ENCODE data around the gene C21orf91. TPM values are rescaled to one million over a fixed set of nuclear protein-coding genes. Genes with fewer than 3 reads are reported as not detected.

C21orf91 gene
- total RNA-seq, 1 experiment from 2014 or later = 49.2 TPM

DNA sequence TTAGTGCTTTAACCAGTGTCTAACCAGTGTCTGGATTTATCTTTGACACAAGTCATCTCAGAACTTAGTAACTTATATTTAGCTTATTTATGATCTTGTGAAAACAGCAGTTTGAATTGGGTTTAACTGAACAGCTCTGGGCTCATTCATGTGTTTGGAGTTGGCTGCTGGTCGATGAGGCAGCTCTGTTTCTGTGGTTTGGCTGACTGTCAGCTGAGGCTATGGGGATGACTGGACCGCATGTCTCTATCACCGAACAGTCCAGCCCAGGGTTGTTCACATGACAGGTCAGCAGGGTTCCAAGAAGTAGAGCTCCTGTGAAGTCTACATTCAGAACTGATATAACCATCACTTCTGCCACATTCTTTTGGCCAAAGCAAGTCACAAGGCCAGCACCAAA, 29.1 kb upstream of the C21orf91 start:
- Histone ChIP-seq H2BK5ac (ENCODE audit: insufficient read length, low read length) (no peak overlapping the region), H3K23me2 (ENCODE audit: insufficient read length, low read depth, low read length, poor library complexity, severe bottlenecking) (no peaks in the 10 kb centered on the region), H4K5ac (ENCODE audit: insufficient read length, low read depth, low read length) (no peak overlapping the region), H4K91ac (ENCODE audit: insufficient read length, low read depth, low read length) (no peak overlapping the region), H3K79me1 (ENCODE audit: insufficient read depth, low read depth, low read length, poor library complexity, severe bottlenecking) (no peaks in the 10 kb centered on the region), H3K14ac (ENCODE audit: insufficient read depth, low read length) (no peak overlapping the region), H3K9ac (ENCODE audit: extremely low read depth, insufficient read length, low read length) (no peak overlapping the region), H2AK5ac (ENCODE audit: insufficient read length, low read length) (no peak overlapping the region), H2BK15ac (ENCODE audit: low read depth, low read length) (no peak overlapping the region), H2BK120ac (ENCODE audit: low read depth, low read length, poor library complexity, severe bottlenecking) (no peak overlapping the region), H2AFZ (ENCODE audit: low read length) (no peak overlapping the region), H3T11ph (ENCODE audit: low read length) (no peak overlapping the region), H3K23ac (ENCODE audit: insufficient read length, low read depth, low read length) (no peak overlapping the region), H3K4me2 (ENCODE audit: insufficient read depth, insufficient read length, low read length) (no peak overlapping the region), H3K9me3 (ENCODE audit: control insufficient read depth, low read depth, low read length) (no peaks in the 10 kb centered on the region), H3K4ac (ENCODE audit: low read depth, low read length) (no peak overlapping the region), H3K18ac (ENCODE audit: insufficient read length, low read depth, low read length) (no peak overlapping the region), H2BK12ac (ENCODE audit: insufficient read length, low read depth, low read length) (no peak overlapping the region), H3K27me3 (ENCODE audit: insufficient read depth, low read length) (no peaks in the 10 kb centered on the region), H4K20me1 (ENCODE audit: control insufficient read depth, insufficient read depth, insufficient read length) (no peaks in the 10 kb centered on the region), H3K4me1 (ENCODE audit: insufficient read depth, low read length) (no peaks in the 10 kb centered on the region), H3K27ac (ENCODE audit: insufficient read length, low read depth, low read length) (no peak overlapping the region), H4K8ac (replicated peaks; ENCODE audit: insufficient read length, low read depth, low read length) (no peak overlapping the region), H3K56ac (ENCODE audit: insufficient read length, low read depth, low read length) (no peak overlapping the region), H2BK20ac (ENCODE audit: low read depth, low read length, poor library complexity, severe bottlenecking) (no peak overlapping the region), H3K79me2 (ENCODE audit: insufficient read depth, low read length) (no peaks in the 10 kb centered on the region)
- no CpG with 5 or more reads among the region's 3 CpGs for WGBS (ENCODE audit: extremely low coverage, insufficient read length, low lambda C conversion rate)
- Mint-ChIP-seq H3K27me3 (ENCODE audit: low read depth) (no peaks in the 10 kb centered on the region), H3K36me3 (ENCODE audit: insufficient read depth in 1 of 3, low read depth in 3 of 3) (no peaks in the 10 kb centered on the region), H3K4me3 (no peak overlapping the region), H3K4me1 (no peaks in the 10 kb centered on the region), H3K9me3 (no peaks in the 10 kb centered on the region; a peak in 1 of 5 replicates), H3K27ac (no peak overlapping the region)
- DNase-seq = no peak
- TF ChIP-seq, protein P1, sequence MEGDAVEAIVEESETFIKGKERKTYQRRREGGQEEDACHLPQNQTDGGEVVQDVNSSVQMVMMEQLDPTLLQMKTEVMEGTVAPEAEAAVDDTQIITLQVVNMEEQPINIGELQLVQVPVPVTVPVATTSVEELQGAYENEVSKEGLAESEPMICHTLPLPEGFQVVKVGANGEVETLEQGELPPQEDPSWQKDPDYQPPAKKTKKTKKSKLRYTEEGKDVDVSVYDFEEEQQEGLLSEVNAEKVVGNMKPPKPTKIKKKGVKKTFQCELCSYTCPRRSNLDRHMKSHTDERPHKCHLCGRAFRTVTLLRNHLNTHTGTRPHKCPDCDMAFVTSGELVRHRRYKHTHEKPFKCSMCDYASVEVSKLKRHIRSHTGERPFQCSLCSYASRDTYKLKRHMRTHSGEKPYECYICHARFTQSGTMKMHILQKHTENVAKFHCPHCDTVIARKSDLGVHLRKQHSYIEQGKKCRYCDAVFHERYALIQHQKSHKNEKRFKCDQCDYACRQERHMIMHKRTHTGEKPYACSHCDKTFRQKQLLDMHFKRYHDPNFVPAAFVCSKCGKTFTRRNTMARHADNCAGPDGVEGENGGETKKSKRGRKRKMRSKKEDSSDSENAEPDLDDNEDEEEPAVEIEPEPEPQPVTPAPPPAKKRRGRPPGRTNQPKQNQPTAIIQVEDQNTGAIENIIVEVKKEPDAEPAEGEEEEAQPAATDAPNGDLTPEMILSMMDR (conservative IDR thresholded peaks at IDR 0.05) = no peak

All from H9 (cell line).